Eye (tissue), 1 donor: ENCODE measurements around the gene HOXC4.

Source experiments
- DNase-seq: peaks from one replicate; pipeline ENCODE4 v3.0.0-alpha.2; 2015

HOXC4 gene

GRCh38 chr12:54053751-54054741 is at the start of gene HOXC4:
HOXC4 (plus strand) TSS chr12:54053835; CDS start chr12:54053923, 88 bp downstream.
- DNase-seq: peak; percentile 65

- no peak for DNase-seq
Measured at GRCh38 chr12:54004063-54004840, 49.4 kb upstream of the HOXC4 start.

- no peak for DNase-seq
Measured at GRCh38 chr12:54004841-54005530, 48.6 kb upstream of the HOXC4 start.

GRCh38 chr12:54005531-54005852 is 48.1 kb upstream of the HOXC4 start:
- no peak for DNase-seq

- DNase-seq: peak; percentile 97
Measured at GRCh38 chr12:54005853-54006558, 47.6 kb upstream of the HOXC4 start.

- no peak for DNase-seq
Measured at GRCh38 chr12:54006559-54007220, 46.9 kb upstream of the HOXC4 start.

- no peak for DNase-seq
Measured at GRCh38 chr12:54007538-54008259, 45.9 kb upstream of the HOXC4 start.

- DNase-seq: no peak
Measured at GRCh38 chr12:54008260-54008552, 45.4 kb upstream of the HOXC4 start.

- DNase-seq: no peak
Measured at GRCh38 chr12:54009171-54010052, 44.2 kb upstream of the HOXC4 start.

- no peak for DNase-seq
Measured at GRCh38 chr12:54010053-54010971, 43.3 kb upstream of the HOXC4 start.

GRCh38 chr12:54010972-54011664 is 42.5 kb upstream of the HOXC4 start:
- no peak for DNase-seq

- no peak for DNase-seq
Measured at GRCh38 chr12:54011665-54012532, 41.7 kb upstream of the HOXC4 start.

- DNase-seq: no peak
Measured at GRCh38 chr12:54012631-54013409, 40.8 kb upstream of the HOXC4 start.

- no peak for DNase-seq
Measured at GRCh38 chr12:54014377-54015017, 39.1 kb upstream of the HOXC4 start.

- DNase-seq: peak; percentile 63
Measured at GRCh38 chr12:54015018-54015931, 38.4 kb upstream of the HOXC4 start.
